ENCODE data around the gene ALDH16A1.

- TF ChIP-seq CTCF (IDR thresholded peaks at IDR 0.05) (no peak), POLR2A (IDR thresholded peaks at IDR 0.05) (no peak)
Observed at GRCh38 chr19:49461656-49462055, 8.6 kb downstream of the ALDH16A1 start.
